Muscle layer of colon (tissue), 2 donors: ENCODE data around the gene RANBP6.
"Not testable (repeated sequence)": the region's sequence is repeated elsewhere in the genome, so short reads cannot be mapped to it uniquely, and the experiment has no call there.

Source experiments
- H3K27ac ChIP-seq: one replicate; pipeline ENCODE4 v1.7.0; 2013; ENCODE audit warnings: low read depth, mild to moderate bottlenecking, low read length, moderate library complexity
- H3K27me3 ChIP-seq, 2 donors: one replicate each; pipeline ENCODE4 v1.7.0; 2013; ENCODE audit warnings: low read length in 2 of 2, mild to moderate bottlenecking in 2 of 2; ENCODE audit not compliant: insufficient read depth in 2 of 2, control insufficient read depth in 1 of 2
- H3K36me3 ChIP-seq: one replicate; pipeline ENCODE4 v1.7.0; 2013; ENCODE audit warnings: mild to moderate bottlenecking, low read length; ENCODE audit not compliant: insufficient read depth
- H3K4me1 ChIP-seq: one replicate; pipeline ENCODE4 v1.7.0; 2013; ENCODE audit warnings: mild to moderate bottlenecking, low read length; ENCODE audit not compliant: insufficient read depth
- H3K4me3 ChIP-seq, 2 donors: one replicate each; pipeline ENCODE4 v1.7.0; 2013; ENCODE audit warnings: low read length in 2 of 2, low read depth in 1 of 2, mild to moderate bottlenecking in 1 of 2, moderate library complexity in 1 of 2
- H3K9ac ChIP-seq: one replicate; pipeline ENCODE4 v1.7.0; 2013; ENCODE audit warnings: low read length
- H3K9me3 ChIP-seq: one replicate; pipeline ENCODE4 v1.7.0; 2013; ENCODE audit warnings: mild to moderate bottlenecking, low read length
- donor health status: abdominal sarcoma.
- donor health status: Adenocarcinoma of cecum.

The RANBP6 gene

DNA sequence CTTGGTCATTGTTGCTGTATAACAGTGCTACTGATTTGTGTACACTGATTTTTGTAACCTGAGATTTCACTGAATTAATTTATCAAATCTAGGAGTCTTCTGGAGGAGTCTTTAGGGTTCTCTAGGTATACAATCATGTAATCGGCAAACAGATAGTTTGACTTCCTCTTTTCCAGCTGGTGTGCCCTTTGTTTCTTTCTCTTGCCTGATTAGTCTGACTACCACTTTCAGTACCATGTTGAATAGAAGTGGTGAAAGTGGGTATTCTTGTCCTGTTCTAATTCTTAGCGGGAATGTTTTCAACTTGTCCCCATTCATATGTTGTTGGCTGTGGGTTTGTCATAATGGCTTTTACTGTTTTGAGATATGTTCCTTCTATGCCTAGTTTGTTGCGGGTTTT lies 24.7 kb upstream of the RANBP6 start:
- no peaks in the 10 kb centered on the region for H3K27me3 ChIP-seq
- no peak overlapping the region for H3K4me3 ChIP-seq
- H3K9ac ChIP-seq = no peak overlapping the region
- H3K4me1 ChIP-seq = no peaks in the 10 kb centered on the region
- no peaks in the 10 kb centered on the region for H3K36me3 ChIP-seq
- no peaks in the 10 kb centered on the region for H3K9me3 ChIP-seq
- no peak overlapping the region for H3K27ac ChIP-seq

DNA sequence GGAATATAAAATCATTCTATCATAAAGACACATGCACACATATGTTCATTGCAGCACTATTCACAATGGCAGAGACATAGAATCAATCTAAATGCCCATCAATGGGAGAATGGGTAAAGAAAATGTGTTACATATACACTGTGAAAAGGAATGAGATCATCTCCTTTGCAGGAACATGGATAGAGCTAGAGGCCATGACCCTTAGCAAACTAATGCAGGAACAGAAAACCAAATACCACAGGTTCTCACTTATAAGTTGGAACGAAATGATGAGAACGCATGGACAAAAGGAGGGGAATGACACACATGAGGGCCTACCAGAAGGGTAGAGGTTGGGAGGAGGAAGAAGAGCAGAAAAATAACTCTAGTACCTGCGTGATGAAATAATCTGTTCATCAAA lies 21.0 kb upstream of the RANBP6 start:
- Histone ChIP-seq H3K27ac (no peak overlapping the region), H3K9ac (no peak overlapping the region), H3K4me3 (no peak overlapping the region), H3K36me3 (no peaks in the 10 kb centered on the region), H3K4me1 (no peaks in the 10 kb centered on the region), H3K27me3 (no peaks in the 10 kb centered on the region), H3K9me3 (no peaks in the 10 kb centered on the region)

DNA sequence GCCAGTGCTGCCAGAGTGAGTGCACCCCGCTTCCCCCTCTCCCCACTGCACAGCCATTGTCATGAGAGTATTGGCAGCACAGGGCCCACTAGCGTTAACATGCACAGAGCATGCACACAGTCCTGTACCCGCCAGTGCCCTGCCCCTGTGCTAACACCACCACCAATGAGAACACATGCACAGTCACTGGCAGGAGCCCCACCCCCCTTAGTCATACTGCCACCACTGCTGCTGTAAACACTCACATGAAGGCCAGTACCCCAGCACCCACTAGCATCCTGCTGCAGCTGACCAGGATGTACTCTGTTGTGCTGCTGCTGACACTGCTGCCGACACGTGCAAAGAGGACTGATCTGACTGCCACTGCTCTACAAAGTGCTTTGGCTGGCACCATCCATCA lies 19.5 kb upstream of the RANBP6 start:
- Histone ChIP-seq H3K27me3 (no peaks in the 10 kb centered on the region), H3K9ac (no peak overlapping the region), H3K9me3 (no peaks in the 10 kb centered on the region), H3K4me1 (no peaks in the 10 kb centered on the region), H3K27ac (no peak overlapping the region), H3K4me3 (no peak overlapping the region), H3K36me3 (no peaks in the 10 kb centered on the region)

DNA sequence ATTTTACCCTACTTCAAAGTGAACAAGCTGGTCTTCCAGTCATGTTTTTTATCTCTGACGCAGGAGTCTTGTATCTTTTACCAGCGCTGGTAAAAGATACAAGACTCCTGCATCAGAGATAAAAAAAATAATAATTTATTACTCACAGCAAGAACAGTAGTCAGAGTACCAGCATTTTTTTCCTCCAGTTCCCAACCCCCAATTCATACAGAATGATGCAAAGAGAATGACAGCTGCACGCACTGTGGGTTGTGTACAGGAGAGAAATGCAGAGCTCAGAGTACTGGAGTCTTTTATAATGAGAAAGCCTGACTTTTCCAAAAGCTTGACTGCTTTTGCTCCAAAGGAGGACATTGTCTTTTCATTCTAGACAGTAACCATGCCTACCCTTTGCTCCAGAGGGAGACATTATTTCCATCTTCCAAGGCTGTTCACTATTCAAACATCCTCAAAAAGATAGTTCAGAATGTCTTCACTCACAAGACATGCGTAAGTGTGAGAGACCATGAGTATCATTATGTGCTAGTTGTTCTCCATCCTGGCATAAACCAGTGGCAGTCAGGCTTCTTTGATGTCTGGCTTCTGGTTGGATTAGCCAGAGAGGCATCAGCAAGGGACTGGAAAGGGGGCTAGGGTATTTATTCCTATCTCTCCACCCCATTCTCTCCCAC lies 14.3 kb upstream of the RANBP6 start:
- no peak overlapping the region for H3K9ac ChIP-seq

DNA sequence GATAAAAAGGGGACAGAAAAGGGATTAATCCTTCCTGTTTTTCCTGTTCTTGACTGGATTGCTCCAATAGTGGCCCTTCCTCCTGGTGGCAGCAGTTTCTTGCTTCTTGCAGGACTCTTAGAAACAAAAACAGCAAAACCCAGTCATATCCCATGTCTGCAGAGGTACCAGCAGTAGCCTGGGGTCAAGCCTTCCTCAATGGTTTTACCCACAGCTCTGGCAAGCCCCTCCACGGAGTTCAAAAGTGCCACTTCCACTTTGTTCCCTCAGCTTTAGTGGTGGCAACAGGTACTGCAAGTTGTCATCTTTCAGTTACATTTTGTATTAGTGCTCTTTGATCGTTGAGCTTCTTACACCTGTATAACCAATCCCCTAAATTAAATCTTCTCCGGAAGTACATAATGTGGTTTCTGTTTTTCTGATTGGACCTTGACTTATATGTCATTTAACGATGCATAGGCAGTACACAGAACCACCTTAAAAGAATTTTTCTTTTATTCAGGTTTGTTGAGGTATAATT lies 8.7 kb upstream of the RANBP6 start:
- Histone ChIP-seq H3K27me3 (no peaks in the 10 kb centered on the region), H3K9me3 (no peaks in the 10 kb centered on the region), H3K4me3 (no peak overlapping the region), H3K27ac (no peak overlapping the region), H3K36me3 (no peaks in the 10 kb centered on the region), H3K9ac (no peak overlapping the region), H3K4me1 (no peaks in the 10 kb centered on the region)

More for the DNA sequence above, 14.3 kb upstream of the RANBP6 start:
- no peaks in the 10 kb centered on the region for H3K36me3 ChIP-seq
- H3K4me1 ChIP-seq = no peaks in the 10 kb centered on the region
- H3K27me3 ChIP-seq = no peaks in the 10 kb centered on the region
- H3K9me3 ChIP-seq = no peaks in the 10 kb centered on the region
- H3K27ac ChIP-seq = no peak overlapping the region
- H3K4me3 ChIP-seq = no peak overlapping the region

DNA sequence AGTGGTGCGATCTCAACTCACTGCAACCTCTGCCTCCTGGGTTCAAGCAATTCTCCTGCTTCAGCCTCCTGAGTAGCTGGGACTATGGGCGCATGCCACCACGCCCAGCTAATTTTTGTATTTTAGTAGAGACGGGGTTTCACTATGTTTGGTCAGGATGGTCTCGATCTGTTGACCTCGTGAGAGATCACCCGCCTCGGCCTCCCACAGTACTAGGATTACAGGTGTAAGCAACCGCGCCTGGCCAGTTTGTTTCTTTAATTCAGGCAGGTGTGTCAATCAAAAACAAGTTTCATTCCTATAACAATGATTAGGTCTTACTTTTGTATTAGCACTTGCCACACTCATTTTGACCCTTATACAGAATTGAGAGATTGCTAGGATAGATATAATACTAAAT lies 1.6 kb upstream of the RANBP6 start:
- not testable (repeated sequence) for H3K4me3 ChIP-seq

DNA sequence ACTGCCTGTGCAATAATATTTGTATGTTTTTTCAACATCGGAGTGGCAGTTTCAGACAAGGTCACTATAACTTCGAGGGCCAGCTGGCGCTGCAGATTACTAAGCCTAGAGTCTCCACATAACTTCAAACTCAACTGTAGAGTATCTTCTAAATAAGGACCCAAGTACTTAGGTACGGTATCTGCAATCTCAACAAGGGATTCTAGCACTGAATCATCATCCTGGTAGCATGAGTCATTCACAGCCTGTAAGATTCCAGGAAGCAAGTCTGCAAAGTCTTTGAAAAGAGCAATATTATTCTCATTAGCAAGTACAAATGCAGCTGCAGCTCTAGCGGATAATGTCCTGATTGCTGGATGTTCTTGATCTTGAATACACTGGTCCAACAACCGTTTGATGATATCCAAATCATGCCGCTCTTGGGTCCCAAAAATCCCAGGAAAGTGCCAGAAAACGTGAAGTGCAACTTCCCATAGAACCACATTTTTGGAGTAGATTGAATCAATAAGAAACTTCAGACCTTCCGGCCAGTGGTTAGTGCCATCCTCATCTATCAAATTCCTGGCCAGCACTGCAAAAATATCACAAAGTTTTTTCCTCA lies 654 bp downstream of the RANBP6 start:
- H3K9ac ChIP-seq = peak overlapping the region; percentile 88
- peaks cover 12% of the 10 kb centered on the region for H3K36me3 ChIP-seq
- peak overlapping the region; percentile 27 to 94 for H3K4me3 ChIP-seq
- H3K9me3 ChIP-seq = no peaks in the 10 kb centered on the region
- H3K4me1 ChIP-seq = peaks cover 12% of the 10 kb centered on the region
- H3K27me3 ChIP-seq = no peaks in the 10 kb centered on the region
- peak overlapping the region; percentile 88 for H3K27ac ChIP-seq

More for the DNA sequence above, 1.6 kb upstream of the RANBP6 start:
- H3K27me3 ChIP-seq, H3K27ac ChIP-seq, H3K9me3 ChIP-seq, H3K9ac ChIP-seq: not testable (repeated sequence)
- peaks cover 12% of the 10 kb centered on the region for H3K36me3 ChIP-seq
- H3K4me1 ChIP-seq = peaks cover 12% of the 10 kb centered on the region

DNA sequence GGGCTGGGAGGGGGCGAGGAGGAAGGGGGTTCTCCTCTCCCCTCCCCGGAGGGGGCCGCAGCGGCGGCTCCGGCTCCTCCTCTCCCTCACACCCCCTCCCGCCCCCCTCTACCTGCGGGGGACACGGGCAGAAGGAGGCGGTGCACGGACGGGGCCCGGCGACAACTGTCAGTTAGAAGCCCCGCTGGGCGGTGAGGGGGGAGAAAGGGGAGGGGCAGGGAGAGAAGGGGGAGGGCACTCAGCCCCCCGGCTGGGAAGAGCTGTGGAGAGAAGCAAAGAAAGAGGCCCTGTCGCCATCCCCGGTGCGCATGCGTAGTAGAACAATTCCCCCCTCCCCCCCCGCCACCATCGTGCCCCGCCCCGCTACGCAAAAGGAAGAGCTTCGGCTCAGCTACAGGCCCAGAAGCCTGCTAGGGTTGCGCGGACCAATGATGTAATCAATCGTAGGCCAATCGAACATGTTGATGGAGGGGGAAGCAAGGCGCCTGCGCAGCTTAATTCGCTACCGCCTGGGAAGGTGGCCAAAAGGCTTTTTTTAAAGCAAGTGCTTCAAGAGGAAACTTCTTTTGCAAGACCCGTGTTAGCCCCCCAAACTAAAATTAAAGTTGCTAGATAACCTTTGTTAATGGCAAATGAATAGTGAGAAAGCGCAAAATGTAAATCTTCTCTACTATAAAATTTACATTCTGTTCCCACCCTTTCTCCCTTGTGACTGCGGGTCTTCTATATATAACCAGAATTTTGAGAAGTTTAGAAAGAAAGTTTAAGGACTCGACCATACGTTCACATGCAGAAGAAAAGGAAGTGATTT lies 7.0 kb downstream of the RANBP6 start:
- Histone ChIP-seq H3K27ac (peak overlapping the region; percentile 98), H3K36me3 (peaks cover 4% of the 10 kb centered on the region), H3K27me3 (no peaks in the 10 kb centered on the region), H3K9ac (peak overlapping the region; percentile 78), H3K4me1 (peaks cover 26% of the 10 kb centered on the region), H3K4me3 (peak overlapping the region; percentile 88 to 92), H3K9me3 (no peaks in the 10 kb centered on the region)

DNA sequence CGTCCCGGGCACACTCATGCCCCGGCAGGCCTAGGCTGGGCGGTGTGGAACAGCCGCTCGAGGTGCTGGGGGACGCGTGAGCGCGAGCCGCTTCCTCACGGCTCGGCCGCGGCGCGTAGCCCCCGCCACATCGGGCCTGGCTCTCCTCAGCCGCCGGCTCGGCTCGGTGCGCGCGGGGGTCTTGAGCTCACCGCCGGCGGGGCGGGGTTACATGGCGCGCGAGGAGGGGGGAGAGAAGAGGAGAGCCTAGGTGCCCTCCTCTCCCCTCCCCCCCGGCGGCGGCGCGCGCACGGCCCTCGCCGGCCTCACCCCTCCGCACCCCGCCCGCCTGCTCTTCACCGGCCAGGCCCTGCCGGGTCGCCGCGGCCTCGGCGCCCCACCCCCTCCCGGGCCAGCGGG lies 7.7 kb downstream of the RANBP6 start:
- Histone ChIP-seq H3K36me3 (no peaks in the 10 kb centered on the region), H3K4me1 (peaks cover 26% of the 10 kb centered on the region), H3K27ac (peak overlapping the region; percentile 98), H3K4me3 (peak overlapping the region; percentile 88 to 92), H3K27me3 (no peaks in the 10 kb centered on the region), H3K9ac (peak overlapping the region; percentile 49), H3K9me3 (no peaks in the 10 kb centered on the region)

DNA sequence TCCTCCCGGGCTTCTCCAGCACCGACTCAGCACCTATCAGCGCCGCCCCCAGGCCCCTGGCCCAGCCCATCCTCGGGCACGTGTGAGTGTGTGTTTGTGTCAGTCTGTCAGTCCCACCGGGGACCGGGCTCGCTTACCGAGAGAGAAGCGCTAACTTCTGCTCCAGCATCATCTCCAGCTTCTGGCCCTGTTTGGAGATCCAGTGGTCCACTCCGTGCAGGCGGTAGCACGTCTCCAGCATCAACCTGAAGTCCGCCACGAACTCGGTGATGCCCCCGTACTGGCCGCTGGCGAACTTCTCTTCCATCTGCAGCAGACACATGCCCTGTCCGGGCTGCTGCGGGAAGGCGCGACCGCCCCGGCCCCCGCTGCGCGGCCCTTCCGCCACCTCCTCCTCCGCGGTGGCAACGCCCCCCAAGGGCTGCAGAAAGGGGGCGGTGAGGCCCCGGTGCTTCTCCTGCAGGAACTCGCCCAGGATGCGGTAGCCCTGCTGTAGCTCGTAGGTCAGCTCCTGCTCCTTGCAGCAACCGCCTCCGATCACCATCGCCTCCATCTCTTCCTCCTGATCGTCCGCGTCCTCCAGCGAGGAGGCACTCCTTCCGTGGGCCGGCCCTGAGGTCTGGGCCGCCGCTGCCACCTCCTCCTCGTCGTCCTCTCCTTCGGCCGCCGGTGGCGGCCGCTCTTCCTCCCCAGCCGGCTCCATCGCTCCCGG lies 8.2 kb downstream of the RANBP6 start:
- Histone ChIP-seq H3K27me3 (no peaks in the 10 kb centered on the region), H3K27ac (peak overlapping the region; percentile 98), H3K36me3 (no peaks in the 10 kb centered on the region), H3K9ac (peak overlapping the region; percentile 49), H3K4me3 (peak overlapping the region; percentile 88 to 92), H3K9me3 (no peaks in the 10 kb centered on the region), H3K4me1 (peaks cover 26% of the 10 kb centered on the region)

DNA sequence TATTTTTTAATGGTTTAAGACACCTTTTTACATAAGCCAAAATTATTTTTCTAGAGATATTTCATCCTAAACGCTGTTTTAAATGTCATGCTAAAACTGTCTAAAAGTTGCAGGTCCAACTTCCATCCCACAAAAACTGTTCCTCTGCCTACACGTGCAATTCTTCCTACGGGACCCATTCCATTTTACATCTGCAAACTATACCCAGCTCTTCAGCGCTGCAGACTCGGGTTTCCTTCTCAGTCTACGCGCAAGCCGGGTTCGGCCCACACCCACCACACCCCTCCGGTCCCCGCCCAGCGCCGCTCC lies 8.7 kb downstream of the RANBP6 start:
- Histone ChIP-seq H3K4me3 (peak overlapping the region; percentile 88 to 92), H3K9ac (peak overlapping the region; percentile 49), H3K27ac (peak overlapping the region; percentile 98), H3K4me1 (peaks cover 26% of the 10 kb centered on the region), H3K9me3 (no peaks in the 10 kb centered on the region), H3K27me3 (no peaks in the 10 kb centered on the region), H3K36me3 (no peaks in the 10 kb centered on the region)
